GM12801 (cell line): ENCODE measurements around the gene TBCA.

Experiments used
- CTCF ChIP-seq: IDR thresholded peaks from one replicate; pipeline ENCODE4 v1.5.1; 2011; ENCODE audit warnings: control low read depth; ENCODE audit not compliant: insufficient read length; ENCODE audit errors: extremely low read depth

Gene TBCA

GRCh38 chr5:77724934-77725333, 51.2 kb downstream of the TBCA start:
- TF ChIP-seq CTCF = no peak

- TF ChIP-seq CTCF = no peak
Observed at GRCh38 chr5:77719666-77720363, 56.3 kb downstream of the TBCA start.

GRCh38 chr5:77718934-77719610, 57.1 kb downstream of the TBCA start:
- no peak for TF ChIP-seq CTCF

GRCh38 chr5:77709993-77710685, 66.0 kb downstream of the TBCA start:
- no peak for TF ChIP-seq CTCF

GRCh38 chr5:77709340-77709739, 66.8 kb downstream of the TBCA start:
- no peak for TF ChIP-seq CTCF

- TF ChIP-seq CTCF = no peak
Observed at GRCh38 chr5:77707791-77708190, 68.3 kb downstream of the TBCA start.

GRCh38 chr5:77698920-77699319, 77.2 kb downstream of the TBCA start:
- TF ChIP-seq CTCF = no peak
